Activated CD8-positive, alpha-beta memory T cell treated with anti-CD3 and anti-CD28 coated beads for 4 hours (primary cell): ENCODE data around the gene MBD4.
A peak's percentile ranks its signal among the peaks of the same experiment; 100 is the strongest.
"Not testable (repeated sequence)": the region's sequence is repeated elsewhere in the genome, so short reads cannot be mapped to it uniquely, and the experiment has no call there.

Experiments used
- DNase-seq, 2 donors: peaks; one replicate each; pipeline ENCODE4 v3.0.0-alpha.2; 2020; ENCODE audit warnings: low read depth in 2 of 2

MBD4 gene

DNA sequence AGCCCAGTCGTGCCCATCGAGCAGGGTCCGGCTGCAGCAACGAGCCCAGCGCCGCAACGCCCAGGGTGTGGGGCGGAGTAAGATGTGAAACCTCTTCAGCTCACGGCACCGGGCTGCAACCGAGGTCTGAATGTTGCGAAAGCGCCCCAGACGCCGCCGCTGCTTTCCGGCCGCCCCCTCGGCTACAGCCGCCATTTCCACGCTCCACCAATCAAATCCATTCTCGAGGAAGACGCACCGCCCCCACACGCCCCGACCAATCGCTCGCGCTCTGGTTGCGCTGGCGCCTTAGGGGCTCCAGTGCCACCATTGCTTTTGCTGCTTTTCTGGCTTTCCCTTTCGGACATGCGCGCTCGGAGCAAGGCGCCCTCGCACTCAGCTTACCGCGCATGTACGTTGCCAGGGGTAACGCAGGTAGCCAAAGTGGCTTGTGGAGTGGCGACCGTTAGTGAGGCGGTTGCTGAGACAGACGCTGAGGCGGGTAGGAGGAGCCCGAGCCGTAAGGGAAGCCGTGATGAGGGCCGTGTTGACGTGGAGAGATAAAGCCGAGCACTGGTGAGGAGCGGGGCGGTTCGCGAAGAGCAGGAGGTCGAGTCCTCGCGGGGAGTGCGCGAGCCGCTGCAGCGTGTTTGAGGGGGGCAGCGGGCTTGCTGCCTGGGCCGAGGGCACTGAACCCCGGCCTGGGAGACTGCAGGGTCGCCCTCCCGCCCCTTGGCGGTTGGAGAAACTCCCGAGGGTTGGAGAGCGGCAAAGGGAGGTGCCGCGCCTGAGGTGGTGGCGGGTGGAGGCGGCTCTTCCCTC lies at the start of gene MBD4, which contains the start of gene IFT122:
MBD4 (minus strand) TSS at position 132 of the 801 bp plus-strand sequence; CDS start at position 17, 115 bp downstream.
IFT122 (plus strand) TSS at position 408 of the 801 bp plus-strand sequence; CDS start at position 515, 107 bp downstream.
- DNase-seq: peak; percentile 96 to 98

DNA sequence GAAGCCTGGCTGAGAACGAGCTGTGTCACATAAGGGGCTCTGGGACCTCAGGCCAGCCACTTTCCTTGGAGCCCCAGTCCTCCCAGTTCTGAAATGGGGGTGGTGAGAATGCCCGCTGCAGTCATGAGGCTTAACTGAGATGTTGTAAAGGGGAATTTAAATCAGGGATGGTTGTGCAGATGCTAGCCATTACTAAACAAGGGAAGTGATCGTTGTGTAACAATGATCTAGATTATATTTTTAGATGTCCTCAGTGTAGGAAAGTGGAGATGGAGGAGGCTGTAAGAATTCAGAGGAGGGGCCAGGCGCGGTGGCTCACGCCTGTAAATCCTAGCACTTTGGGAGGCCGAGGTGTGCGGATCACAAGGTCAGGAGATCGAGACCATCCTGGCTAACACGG lies 49.5 kb upstream of the MBD4 start:
- not testable (repeated sequence) for DNase-seq

DNA sequence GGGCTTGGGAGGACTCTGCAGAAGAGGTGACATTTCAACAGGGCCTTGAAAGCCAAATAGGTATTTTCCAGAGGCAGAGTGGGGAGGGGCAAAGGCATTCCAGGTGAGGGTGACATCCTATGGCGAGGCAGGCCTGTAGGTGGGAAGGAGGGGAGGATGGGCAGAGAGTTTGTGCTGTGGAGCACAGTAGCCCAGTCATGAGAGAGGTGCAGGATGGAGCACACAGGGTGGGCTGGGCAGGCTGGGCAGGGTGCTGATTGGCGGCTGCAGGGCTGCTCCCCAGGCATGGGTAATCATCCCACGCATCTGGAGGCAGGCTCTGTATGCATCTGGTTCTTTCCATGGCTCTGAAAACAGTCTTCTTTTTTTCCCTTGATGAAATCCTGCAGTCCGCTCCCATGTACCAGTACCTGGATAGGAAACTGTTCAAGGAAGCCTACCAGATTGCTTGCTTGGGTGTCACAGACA lies 48.2 kb upstream of the MBD4 start:
- DNase-seq: not testable (repeated sequence)

DNA sequence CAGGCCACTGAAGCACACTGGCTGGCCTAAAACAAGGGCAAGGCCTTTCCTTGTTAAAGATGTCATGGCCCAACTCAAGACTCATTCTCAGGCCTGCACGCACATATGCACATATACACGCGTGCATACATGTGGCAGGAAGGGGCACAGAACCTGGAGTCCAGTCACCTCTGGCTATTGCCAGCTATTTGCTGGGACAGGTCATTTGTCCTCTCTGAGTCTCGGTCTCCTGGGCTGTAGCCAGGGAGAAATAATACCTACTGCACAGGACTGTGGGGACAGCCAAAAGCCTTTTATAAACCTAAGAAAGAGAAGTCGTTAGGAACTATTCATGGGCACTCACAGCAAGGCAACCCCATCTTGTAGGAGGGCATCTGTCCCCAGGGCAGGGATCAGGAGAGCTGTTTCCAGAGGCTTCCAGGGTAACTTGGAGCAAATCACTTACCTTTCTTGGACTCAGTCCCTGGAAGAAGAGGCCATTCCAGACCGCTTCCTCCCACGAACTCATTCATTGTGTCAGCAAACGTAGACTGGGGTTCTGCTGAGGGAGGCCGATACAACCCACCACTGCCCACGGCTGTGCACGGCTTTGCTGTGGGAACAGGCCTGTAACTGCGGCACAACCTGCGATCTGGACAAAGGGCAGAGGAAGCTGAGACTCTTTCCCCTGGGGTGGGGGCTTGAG lies 47.6 kb upstream of the MBD4 start:
- no peak for DNase-seq

DNA sequence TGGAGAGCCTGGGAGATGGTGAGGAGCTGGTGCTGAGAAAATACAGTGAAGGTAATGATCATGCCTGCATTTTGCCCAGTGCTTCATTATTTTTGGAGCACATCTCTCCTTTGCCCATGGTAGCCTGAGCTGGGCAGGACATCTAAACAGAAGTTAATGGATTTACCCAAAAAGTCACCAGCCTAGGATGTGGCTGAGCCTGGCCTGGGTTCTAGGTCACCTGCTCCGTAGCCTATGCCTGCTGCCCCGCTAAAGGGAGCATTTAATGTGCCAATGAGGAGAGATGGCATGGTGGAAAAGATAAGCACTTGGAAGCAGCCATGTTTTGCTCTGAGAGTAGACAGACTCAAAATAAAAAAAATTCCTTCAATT lies 46.9 kb upstream of the MBD4 start:
- no peak for DNase-seq

DNA sequence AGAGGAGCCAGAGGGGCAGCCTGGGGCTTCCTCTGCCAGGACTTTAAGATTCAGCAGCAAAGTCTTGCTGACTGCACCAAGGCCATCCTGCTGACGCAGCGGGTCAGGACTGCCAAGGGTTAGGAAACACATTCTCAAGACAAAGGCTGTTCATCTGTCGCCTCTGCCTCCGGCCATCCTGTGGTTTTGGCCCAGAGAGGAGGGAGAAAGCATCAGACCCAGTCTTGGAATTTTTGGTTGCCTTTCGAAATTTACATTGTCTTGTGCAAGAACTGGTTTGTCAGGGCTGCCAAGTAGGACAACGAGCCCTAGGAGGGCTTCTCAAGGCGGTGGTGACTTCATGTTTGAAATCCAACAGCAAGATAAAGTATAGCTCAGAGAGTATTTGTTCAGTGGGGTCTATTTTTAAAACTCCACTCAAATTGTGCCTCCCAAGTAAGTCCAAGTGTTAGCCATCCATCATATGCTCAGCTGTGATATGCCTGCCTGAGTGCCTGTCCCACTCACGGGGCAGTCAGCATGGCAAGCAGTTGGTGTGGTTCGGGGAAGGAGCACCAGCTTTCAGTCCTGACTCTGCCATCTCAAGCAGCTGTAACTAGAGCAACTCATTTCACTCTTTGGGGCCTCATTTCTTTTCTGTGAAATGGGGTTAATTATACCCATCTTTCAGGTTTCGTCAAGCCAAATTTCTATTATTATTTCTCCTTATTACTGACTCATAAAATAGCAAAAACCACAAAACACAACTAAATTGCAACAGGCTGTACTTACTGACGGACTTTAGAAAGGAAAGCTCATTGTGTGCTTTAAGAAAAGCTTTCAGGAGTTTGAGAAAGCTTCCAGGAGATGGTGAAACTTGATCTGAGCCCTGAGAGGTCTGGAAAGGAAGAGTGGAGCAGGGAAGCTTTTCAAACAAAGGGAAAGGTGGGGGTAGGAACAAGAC lies 46.2 kb upstream of the MBD4 start:
- no peak for DNase-seq

DNA sequence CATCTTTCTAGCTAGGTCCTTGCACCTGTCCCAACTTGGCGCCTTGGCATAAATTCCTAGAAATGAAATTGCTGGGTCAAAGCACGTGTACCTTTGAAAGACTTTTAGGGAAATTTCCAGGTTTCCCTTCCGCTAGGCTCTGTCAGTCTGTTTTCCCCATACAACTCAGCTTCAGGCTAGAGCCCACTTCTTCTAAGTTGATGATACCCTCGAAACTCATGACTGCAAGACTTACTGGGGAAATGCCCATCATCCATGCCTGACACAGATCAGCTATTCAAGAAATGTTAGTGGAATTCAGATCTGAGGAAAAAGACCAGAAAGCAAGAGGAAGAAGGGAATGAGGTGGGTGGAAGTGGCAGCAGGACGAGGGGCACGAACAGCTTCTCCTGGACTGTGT lies 45.4 kb upstream of the MBD4 start:
- not testable (repeated sequence) for DNase-seq

DNA sequence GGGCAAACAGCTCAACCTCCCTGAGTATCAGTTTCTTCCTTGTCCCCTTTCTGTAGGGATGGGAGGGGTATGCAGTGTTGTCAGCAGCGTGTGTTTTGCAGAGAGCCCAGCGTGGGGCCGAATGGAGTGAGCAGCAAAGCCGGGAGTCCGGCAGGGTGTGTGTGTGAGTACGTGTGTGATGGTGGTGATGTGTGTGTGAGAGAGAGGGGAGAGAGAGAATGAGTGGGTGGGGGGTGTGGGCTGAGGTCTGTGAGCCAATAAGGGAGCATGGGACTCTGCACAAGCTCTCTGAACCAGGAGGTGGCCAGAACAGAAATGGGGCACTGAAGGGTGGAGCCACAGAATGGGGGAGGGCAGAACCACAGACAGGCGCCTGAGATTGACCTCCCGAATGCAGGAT lies 44.1 kb upstream of the MBD4 start:
- no peak for DNase-seq

DNA sequence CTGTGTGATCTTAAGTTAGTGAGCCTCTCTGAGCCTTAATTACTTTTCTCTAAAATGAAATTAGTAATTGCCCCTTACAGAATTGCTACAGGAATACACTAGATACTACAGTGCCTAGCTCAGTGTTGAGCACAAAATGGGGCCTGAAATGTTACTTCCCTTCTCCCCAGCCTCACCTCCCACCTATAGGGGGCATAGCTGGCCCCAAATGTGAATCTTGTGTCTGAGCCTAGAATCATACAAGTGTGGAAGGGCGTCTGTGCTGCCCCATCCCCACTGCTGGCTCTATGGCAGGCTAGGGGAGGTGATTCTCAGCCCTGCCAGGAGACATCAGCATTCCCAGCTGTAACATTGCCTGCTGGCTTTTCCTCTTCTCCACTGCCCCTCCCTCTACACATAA lies 43.0 kb upstream of the MBD4 start:
- no peak for DNase-seq

DNA sequence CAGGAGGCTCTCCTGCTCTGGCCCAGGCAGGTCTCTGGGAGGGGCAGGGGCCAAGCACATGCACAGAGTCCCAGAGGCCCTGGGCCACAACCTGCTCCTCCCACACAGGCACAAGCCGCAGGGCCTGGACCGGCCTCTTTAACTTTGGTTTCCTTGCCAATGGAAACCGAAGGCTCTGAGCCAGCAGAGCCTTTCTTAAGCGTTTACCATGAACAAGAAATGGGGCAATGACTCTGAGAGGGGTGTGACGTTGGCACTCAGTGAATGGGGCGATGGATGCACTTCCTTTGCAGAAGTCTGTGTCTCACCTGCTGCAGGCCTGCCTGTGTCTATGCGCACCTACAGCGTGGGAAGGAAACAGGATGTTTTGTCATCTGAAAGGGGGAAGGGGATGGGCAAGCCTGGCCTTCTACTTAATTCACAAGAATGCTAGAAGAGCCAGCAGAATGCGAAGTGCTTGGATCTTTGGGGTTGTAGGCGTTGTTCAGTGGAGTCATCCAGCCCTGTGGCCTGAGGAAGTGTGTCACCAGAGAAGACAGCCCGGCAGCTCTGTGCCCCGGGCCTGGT lies 42.1 kb upstream of the MBD4 start:
- no peak for DNase-seq

DNA sequence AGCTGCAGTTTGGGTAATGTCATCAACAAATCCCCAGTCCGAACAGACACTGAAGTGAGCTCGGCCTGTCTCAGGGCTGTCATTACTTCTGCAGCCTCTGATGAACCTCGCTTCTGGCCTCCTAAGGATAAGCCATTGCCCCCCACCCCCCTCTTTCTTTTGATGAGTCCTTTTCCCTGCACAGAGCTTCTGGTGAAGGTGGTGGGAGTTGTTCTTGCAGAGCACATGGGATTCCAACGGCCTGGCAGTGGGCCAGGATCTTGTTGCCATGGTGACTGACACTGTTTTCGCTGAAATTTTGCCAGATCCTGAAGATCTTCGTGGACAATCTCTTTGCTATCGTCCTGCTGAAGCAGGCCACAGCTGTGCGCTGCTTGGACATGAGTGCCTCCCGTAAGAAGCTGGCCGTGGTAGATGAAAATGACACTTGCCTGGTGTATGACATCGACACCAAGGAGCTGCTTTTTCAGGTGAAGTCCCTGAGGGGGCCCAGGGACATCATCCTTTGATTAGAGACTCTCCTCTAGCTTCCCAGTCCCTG lies 41.5 kb upstream of the MBD4 start:
- DNase-seq: not testable (repeated sequence)

DNA sequence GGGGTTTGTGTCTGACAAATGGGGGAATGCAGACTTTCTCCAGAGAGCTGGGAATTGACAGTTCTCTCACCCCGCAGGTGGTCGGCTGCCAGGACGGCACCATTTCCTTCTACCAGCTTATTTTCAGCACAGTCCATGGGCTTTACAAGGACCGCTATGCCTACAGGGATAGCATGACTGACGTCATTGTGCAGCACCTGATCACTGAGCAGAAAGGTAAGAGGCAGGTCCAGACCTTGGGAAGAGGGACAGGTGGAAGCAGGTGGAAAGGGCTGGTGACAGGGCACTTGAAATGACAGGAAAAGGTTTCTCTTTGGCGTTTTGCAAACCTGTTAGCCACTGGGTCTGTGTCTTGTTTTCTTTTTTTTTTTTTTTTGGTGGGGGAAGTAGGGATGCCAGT lies 36.8 kb upstream of the MBD4 start:
- DNase-seq: no peak

DNA sequence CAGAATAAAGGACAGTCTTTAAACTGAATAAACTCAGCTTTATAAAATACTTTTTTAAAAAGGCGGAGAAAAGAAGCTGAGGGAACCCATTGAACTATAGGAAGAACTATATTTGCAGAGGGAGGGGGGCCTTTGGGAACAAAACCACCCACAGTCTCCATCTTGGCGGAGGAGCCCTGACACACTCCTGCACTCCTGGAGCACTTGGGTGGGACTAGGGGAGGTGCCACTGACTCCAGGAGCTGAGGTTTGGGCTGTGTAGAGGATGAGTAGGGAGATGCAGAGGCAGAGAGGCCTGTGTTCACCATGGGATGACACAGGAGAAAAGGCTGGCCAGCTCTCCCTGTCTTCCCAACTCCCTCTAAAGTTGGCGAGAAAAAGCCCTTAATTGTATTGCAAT lies 36.1 kb upstream of the MBD4 start:
- DNase-seq: no peak

DNA sequence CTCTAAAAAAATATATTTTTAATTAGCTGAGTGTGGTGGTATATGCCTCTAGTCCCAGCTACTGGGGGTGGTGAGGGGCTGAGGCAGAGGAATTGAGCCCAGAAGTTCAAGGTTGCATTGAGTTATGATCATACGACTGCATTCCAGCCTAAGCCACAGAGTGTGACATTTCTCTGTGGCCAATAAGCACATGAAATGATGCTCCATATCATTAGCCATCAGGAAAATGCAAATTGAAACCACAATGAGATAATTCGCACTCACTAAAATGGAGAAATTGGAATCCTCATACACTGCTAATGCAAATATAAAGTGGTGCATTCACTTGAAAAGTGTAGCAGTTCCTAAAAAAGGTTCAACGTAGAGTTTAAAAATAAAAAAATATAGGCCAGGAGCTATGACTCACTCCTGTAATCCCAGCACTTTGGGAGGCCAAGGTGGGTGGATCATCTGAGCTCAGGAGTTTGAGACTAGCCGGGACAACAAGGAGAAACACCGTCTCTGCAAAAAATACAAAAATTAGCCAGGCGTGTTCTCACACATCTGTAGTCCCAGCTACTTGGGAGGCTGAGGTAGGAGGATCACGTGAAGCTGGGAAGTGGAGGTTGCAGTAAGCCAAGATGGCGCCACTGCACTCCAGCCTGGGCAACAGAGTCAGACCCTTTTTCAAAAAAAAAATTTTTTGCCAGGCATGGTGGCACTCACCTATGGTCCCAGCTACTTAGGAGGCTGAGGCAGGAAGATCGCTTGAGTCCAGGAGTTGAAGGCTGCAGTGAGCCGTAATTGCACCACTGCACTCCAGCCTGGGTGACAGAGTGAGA lies 35.4 kb upstream of the MBD4 start:
- DNase-seq: no peak

DNA sequence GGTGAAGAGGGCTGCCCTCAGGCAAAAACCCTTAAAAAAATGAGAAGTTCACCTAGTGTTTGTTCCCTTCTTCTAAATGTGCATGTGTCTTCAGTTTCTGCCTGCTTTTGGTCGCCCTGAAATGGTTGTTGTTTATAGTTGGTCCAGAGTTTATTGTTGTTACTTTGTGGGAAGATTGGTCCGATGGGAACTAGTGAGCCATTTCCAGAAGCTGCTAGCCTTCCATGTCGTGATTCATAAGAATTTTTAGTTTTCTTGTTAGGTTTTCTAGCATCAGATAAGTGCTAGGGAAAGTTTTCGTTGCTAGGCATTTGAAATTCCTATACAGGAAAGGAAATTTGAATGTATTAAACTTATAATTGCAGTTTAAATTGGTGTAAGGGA lies 34.0 kb upstream of the MBD4 start:
- DNase-seq: no peak

DNA sequence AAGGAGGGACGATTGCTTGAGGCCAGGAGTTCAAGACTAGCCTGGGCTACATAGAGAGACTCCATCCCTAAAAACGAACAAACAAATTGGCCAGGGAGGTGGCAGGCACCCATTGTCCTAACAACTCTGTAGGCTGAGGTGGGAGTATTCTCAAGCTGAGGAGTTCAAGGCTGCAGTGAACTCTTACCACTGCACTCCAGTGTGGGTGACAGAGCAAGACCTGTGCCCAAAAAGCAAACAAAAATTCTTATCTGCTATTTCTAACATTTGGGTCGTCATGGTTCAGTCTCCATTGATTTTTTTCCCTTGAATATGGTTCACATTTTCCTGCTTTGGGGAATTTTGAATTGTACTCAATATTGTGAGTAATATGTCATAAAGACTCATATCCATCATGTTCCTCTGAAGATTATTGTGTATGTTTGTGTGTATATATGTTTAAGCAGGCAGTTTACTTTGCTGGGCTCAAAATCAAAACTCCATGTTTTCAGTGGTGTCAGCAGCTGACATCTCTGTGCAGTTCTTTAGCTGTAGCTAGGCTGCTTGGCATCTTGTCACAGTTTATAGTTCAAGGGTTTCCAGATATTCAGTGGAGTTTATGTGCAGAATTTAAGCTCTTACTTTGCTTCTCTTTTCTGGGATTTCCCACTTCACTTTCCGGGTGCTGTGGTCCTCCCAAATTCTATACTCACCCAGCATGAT lies 33.5 kb upstream of the MBD4 start:
- DNase-seq: no peak

DNA sequence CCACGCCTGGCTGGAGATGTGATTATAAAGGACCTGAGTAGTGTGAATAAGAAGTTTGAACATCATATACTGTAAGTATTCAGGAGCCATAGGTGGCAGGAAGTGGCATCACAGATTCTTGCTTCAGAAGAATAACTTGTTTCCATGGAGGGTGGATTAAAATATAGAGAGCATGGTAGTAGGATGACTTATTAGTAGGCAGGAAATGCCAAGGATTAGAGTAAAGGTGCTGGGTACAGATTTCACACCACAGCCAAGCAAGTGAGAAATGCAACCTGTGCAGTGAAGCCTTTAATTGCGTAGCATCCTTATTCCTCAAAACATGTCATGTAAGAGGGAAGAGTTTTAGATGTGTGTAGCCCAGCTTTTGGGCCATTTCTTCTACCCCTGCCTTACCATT lies 31.1 kb upstream of the MBD4 start:
- no peak for DNase-seq

DNA sequence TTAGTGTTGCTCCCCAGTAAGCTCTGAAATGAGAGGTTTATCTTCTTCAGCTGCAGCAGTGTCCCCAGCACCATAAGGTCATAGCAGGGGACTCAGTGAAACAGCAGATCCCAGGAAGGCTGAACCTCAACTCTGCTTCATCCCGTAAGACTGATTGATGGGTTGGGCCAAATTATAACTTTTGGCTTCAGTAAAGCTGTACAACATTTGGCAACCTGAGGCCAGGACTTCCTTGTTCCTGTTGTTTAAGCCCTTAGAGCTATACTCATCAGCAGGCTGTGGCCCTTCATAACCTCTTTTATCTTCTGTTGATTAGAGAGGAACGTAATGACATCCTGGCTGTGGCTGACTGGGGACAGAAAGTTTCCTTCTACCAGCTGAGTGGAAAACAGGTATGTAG lies 29.3 kb upstream of the MBD4 start:
- no peak for DNase-seq

DNA sequence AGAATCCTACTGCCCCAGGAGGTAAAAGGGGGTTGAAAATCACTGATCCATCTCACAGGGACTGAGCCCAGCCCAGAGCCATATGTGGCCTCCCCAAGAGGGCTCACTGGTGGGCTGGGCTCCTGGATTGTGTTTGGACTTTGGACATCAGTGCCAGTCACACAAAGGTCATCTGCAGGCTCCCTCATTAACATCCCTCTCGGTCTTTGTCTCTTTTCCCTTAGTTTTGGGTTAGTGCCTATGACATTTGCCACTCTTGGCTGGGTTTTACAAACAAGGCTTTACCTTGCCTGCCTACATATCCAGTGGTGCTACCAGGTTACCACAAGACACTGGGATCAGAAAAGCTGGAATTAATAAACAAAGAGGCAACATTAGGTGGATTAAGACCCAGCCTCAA lies 28.2 kb upstream of the MBD4 start:
- DNase-seq: no peak

DNA sequence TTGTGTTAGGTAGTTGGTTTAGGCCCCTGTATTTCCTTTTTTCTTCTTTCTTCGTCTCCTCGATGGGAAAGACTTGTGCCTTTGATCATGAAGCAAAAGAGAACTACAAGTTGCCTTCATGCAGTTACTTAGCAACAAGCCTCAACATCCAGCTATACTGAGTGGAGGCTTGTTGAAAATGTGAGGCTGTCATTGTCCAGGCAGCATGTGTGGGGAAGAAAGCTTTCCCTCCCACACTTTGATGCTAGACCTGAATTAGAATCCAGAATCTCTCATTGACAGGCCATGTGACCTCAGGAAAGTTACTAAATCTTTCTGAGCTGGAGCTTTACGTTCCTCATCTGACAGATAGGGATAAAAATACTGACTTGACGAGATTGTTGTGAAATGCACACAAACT lies 24.0 kb upstream of the MBD4 start:
- no peak for DNase-seq
